Kidney (tissue), 14 donors: ENCODE data around the gene WDR70. TPM values are rescaled to one million over a fixed set of nuclear protein-coding genes. Genes with fewer than 3 reads are reported as not detected.
"Not testable (repeated sequence)": the region's sequence is repeated elsewhere in the genome, so short reads cannot be mapped to it uniquely, and the experiment has no call there.

Experiments
- DNase-seq, 5 donors: peaks; one replicate each; pipeline ENCODE4 v3.0.0-alpha.2; 2013 to 2020
- FAIRE-seq: peaks from 2 replicates; lab custom pipeline; 2012; peaks lifted over from hg19 to GRCh38; lab: Jason Lieb, UNC
- H3K27ac ChIP-seq, 2 donors: one replicate each; pipeline ENCODE4 v1.7.0; 2013; ENCODE audit warnings: low read depth in 2 of 2, low read length in 2 of 2, inconsistent platforms in 1 of 2
- H3K27me3 ChIP-seq: one replicate; pipeline ENCODE4 v1.7.1; 2013; ENCODE audit warnings: low read length, inconsistent platforms; ENCODE audit not compliant: control insufficient read depth, insufficient read depth
- H3K36me3 ChIP-seq, 3 donors: one replicate each; pipeline versions ENCODE4 v1.7.0 to v1.7.1; 2013; ENCODE audit warnings: low read length in 3 of 3, control low read depth in 1 of 3, inconsistent platforms in 1 of 3; ENCODE audit not compliant: insufficient read depth in 3 of 3, control insufficient read depth in 2 of 3
- H3K4me1 ChIP-seq, 3 donors: one replicate each; pipeline versions ENCODE4 v1.7.0 to v1.7.1; 2013; ENCODE audit warnings: low read length in 3 of 3, inconsistent platforms in 1 of 3, low read depth in 1 of 3; ENCODE audit not compliant: control insufficient read depth in 2 of 3, insufficient read depth in 2 of 3
- H3K4me3 ChIP-seq, 3 donors: one replicate each; pipeline versions ENCODE4 v1.7.0 to v1.8.1; 2013; ENCODE audit warnings: low read length in 3 of 3, control low read depth in 1 of 3, inconsistent platforms in 1 of 3
- H3K9ac ChIP-seq, 3 donors: one replicate each; pipeline versions ENCODE4 v1.7.0 to v1.7.1; 2013; ENCODE audit warnings: low read length in 3 of 3, control low read depth in 1 of 3, inconsistent platforms in 1 of 3
- H3K9me3 ChIP-seq, 3 donors: one replicate each; pipeline versions ENCODE4 v1.7.0 to v1.7.1; 2013; ENCODE audit warnings: low read length in 3 of 3, control low read depth in 1 of 3, inconsistent platforms in 1 of 3; ENCODE audit not compliant: control insufficient read depth in 2 of 3, insufficient read depth in 1 of 3
- intact Hi-C: fragments of 100-400 bp; cut with DNase I; formaldehyde crosslinking; loops from one replicate; pipeline ENCODE4 v1.11.1; 2022
- polyA plus RNA-seq: library from polyadenylated mRNA; stranded (reverse); fragments of 350-450 nt; fragmentation: Illumina TruSeq; extraction: RNeasy Lipid Tissue Mini Kit (QIAGEN cat#74804); gene quantifications from one replicate; pipeline ENCODE4 v1.2.3, GENCODE V29; 2014; ENCODE audit warnings: low read depth, low replicate concordance; ENCODE audit not compliant: insufficient read depth
- total RNA-seq: library from RNA; stranded (reverse); fragmentation: NEBNext Ultra II Directional; extraction: Animal tissue kit (Norgen Biotek cat#: 25700); gene quantifications from one replicate; pipeline ENCODE4 v1.2.1, GENCODE V29; 2021
- TF ChIP-seq, protein P1 (sequence below): IDR thresholded peaks from 3 replicates; pipeline ENCODE4 v1.5.1; 2012; ENCODE audit warnings: mild to moderate bottlenecking, moderate library complexity, borderline replicate concordance; ENCODE audit not compliant: insufficient read depth; ENCODE audit errors: extremely low read depth
- donor health status: control.
- donor health status: control.
- donor health status: control.
- donor health status: control.
- donor health status: control.
- donor health status: DM: yes; HTN: yes; CAD: no.
- donor health status: Normal renal cell carcinoma (clear cell type).

WDR70 gene
- total and polyA plus RNA-seq, 2 donors from 2014 or later = 27.2 to 32.3 TPM

DNA sequence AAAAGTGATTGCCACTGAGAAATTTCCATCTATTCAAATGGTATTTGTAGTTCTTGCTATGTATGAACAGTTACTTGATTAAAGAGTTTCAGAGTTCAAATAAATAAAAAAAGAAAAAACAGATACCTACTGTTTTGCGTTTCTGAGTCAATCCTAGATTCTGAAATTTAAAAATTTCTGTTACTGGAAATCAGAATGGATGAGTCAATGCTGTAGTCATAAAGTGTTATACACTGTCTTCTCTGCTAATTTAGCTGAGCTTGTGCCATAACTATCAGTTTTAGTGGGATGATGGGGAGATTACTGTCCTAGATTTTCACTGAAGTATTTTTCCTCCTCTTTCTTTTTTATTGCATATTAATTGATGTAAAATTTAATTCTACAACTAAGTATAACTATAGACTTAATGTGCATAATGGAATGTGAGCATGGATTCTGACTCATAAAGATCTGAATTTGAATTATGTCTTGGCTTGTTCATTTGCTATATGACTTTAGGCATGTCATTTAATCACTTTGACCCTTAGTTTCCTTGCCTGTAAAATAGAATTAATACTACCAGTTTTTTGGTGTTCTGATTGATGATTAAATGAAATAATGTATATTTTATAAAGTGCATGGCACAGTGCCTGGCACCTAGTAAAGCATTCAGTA lies 75.4 kb downstream of the WDR70 start:
- H3K4me3 ChIP-seq, H3K27ac ChIP-seq, H3K27me3 ChIP-seq, H3K36me3 ChIP-seq, intact Hi-C loops, DNase-seq, H3K9ac ChIP-seq, FAIRE-seq, H3K9me3 ChIP-seq, H3K4me1 ChIP-seq: not testable (repeated sequence)

DNA sequence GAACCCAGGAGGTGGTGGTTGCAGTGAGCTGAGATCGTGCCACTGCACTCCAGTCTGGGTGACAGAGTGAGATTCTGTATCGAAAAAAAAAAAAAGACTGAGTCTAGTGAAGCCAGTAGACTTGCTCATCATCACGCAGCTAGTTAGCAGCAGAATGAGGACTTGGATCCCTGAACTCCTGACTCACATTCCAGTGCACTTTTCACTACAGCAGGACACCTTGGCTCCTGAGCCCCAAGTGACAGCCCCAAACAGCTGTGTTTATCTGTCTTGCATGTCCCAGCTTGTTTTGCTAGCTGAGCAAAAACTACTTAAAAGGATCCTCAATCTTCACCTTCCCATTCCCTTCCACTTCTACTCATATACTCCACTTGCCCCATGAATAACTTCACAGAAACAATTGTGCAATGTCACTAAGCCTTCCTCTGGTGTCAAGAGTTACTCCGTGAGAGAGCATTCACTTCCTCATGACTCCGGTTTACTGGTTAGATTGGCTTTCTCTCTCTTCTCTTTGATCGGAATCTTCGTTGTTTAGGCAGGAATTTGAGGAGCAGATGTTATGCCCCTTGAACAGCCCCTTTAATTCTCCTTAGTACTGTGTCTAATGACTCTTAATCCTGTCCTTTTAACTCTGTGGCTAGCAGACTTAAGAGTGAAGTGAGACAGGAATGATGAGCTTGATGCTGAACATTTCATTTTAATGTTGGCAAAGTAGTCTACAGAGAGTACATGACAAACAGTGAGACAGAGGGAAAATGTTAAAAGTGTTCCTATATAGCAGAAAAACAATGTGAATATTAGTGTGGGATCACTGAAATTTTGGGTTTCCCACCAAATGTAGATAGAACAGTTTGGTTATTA lies 84.3 kb downstream of the WDR70 start:
- FAIRE-seq, H3K36me3 ChIP-seq, H3K4me3 ChIP-seq, H3K9me3 ChIP-seq, H3K27me3 ChIP-seq, H3K4me1 ChIP-seq, intact Hi-C loops, H3K9ac ChIP-seq, H3K27ac ChIP-seq: not testable (repeated sequence)
- DNase-seq = peak in 1 of 5 donors; percentile 3

DNA sequence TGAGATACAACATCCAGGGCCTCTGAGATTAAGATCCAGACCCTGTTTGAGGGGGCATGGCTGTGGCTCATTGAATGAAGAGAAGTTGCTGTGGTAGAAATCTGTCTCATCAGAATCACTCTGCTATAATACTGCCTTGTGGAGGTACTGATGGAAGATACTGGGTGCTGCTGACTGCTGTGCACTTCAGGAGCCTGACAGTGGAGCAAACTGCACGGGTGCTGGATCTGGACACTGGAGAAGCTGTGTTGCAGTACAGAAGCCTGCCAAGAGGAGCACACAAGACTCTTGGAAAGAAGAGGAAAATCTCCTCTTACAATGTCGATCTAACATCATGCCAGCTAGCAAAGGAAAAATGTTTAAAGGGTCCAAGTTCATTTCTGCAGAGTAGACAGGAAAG lies 85.5 kb downstream of the WDR70 start:
- DNase-seq, FAIRE-seq, intact Hi-C loops, H3K9me3 ChIP-seq, H3K27ac ChIP-seq, H3K4me1 ChIP-seq, H3K9ac ChIP-seq, H3K4me3 ChIP-seq, H3K27me3 ChIP-seq, H3K36me3 ChIP-seq: not testable (repeated sequence)

DNA sequence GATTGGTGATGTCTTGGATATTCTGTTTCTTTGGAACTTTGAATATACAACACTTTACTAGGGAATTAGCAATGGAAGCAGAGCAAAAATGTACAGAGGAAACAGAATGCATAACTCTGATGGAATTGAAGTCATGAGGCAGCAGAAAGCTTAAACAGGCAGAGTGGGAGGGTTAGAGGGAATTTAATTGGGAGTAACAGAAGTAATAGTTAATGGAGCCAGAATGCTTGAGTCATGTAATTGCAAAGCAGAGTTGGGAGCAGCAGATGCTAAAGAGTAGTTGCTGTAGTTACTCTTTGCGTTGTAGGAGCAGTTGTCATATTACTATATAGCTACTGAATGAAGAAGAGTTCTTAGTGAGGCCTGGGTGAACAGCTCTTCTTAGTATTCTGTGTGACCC lies 90.3 kb downstream of the WDR70 start:
- H3K27me3 ChIP-seq, H3K36me3 ChIP-seq, H3K4me3 ChIP-seq, H3K27ac ChIP-seq, intact Hi-C loops, H3K4me1 ChIP-seq, DNase-seq, H3K9ac ChIP-seq, H3K9me3 ChIP-seq, FAIRE-seq: not testable (repeated sequence)

DNA sequence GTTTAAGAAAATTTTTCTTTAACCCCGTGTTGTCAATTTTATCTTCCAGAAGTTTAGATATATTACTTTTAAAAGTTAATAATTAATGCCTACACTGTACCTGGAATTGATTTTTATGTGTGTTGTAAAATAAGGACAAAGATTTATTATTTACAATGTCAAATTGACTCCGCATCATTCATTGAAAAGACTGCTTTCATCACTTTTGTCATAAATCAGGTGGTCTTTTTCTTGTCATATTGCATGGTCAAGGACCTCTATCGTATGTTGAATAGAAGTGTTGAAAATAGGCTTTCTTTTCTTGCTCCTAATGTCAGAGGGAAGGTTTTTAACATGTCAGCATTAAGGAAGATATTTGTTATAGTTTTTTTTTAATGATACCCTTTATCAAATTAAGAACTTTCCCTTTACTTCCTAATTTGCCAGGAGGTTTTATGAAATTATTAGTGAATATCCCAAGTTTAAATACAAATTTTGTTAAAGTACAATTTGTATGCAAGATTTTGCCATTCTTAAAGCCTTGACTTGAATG lies 92.6 kb downstream of the WDR70 start:
- H3K27ac ChIP-seq = no peak overlapping the region
- TF ChIP-seq, protein P1, sequence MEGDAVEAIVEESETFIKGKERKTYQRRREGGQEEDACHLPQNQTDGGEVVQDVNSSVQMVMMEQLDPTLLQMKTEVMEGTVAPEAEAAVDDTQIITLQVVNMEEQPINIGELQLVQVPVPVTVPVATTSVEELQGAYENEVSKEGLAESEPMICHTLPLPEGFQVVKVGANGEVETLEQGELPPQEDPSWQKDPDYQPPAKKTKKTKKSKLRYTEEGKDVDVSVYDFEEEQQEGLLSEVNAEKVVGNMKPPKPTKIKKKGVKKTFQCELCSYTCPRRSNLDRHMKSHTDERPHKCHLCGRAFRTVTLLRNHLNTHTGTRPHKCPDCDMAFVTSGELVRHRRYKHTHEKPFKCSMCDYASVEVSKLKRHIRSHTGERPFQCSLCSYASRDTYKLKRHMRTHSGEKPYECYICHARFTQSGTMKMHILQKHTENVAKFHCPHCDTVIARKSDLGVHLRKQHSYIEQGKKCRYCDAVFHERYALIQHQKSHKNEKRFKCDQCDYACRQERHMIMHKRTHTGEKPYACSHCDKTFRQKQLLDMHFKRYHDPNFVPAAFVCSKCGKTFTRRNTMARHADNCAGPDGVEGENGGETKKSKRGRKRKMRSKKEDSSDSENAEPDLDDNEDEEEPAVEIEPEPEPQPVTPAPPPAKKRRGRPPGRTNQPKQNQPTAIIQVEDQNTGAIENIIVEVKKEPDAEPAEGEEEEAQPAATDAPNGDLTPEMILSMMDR = no peak
- H3K9ac ChIP-seq = no peak overlapping the region
- no peak for DNase-seq
- intact Hi-C loops = no loop called here
- H3K9me3 ChIP-seq = peaks cover 0 to 7% (median 3%) of the 10 kb centered on the region in 3 donors
- H3K4me3 ChIP-seq = no peak overlapping the region
- no peaks in the 10 kb centered on the region for H3K36me3 ChIP-seq
- no peaks in the 10 kb centered on the region for H3K4me1 ChIP-seq
- peak; percentile 32 for FAIRE-seq
- no peaks in the 10 kb centered on the region for H3K27me3 ChIP-seq
